Activated B cell treated with CpG ODN at 0.5 μM for 24 hours (primary cell): ENCODE data around the gene CACNG3. TPM values are rescaled to one million over a fixed set of nuclear protein-coding genes. Genes with fewer than 3 reads are reported as not detected.

Experiments
- ATAC-seq: fragments of 200-7000 bp; cut with Tn5 transposase; one replicate; pipeline ENCODE4 v1.10.0; 2021; ENCODE audit warnings: low read depth, mild to moderate bottlenecking, moderate library complexity
- CTCF ChIA-PET: fragments of 350-600 bp; sonication (Branson Sonifier 250); formaldehyde crosslinking; loops from one replicate; lab custom pipeline; 2021; ENCODE audit warnings: antibody characterized with exemption; lab: Charles Lee
- POLR2A ChIA-PET: fragments of 350-600 bp; sonication (Branson Sonifier 250); formaldehyde crosslinking; loops from one replicate; lab custom pipeline; 2021; ENCODE audit warnings: antibody characterized with exemption; lab: Charles Lee
- DNase-seq: peaks from one replicate; pipeline ENCODE4 v3.0.0; 2022
- H3K27ac Mint-ChIP-seq: one replicate; pipeline ENCODE4 v1.8.0; 2020; ENCODE audit warnings: mixed read lengths
- H3K27me3 Mint-ChIP-seq: one replicate; pipeline ENCODE4 v1.8.0; 2021; ENCODE audit warnings: mixed read lengths
- H3K36me3 Mint-ChIP-seq: one replicate; pipeline ENCODE4 v1.8.0; 2021; ENCODE audit warnings: low read depth, mixed read lengths
- H3K4me1 Mint-ChIP-seq: one replicate; pipeline ENCODE4 v1.8.0; 2021; ENCODE audit warnings: mixed read lengths
- H3K4me3 Mint-ChIP-seq: one replicate; pipeline ENCODE4 v1.8.0; 2020; ENCODE audit warnings: mild to moderate bottlenecking, mixed read lengths
- H3K9me3 Mint-ChIP-seq: one replicate; pipeline ENCODE4 v1.8.0; 2020; ENCODE audit warnings: mixed read lengths
- CTCF ChIP-seq: fragments of 200-600 bp; IDR thresholded peaks from one replicate; pipeline ENCODE4 v1.8.0; 2022; ENCODE audit warnings: antibody characterized with exemption, mild to moderate bottlenecking
- intact Hi-C: fragments of 100-400 bp; cut with micrococcal nuclease; formaldehyde crosslinking; loops from one replicate; pipeline ENCODE4 v1.15.1; 2024
- total RNA-seq: library from RNA; stranded (reverse); gene quantifications from 2 replicates; pipeline ENCODE4 v1.2.3, GENCODE V29; 2022

Gene CACNG3
- total RNA-seq, 1 donor from 2014 or later, result not detected

- Mint-ChIP-seq H3K36me3 (no peaks in the 10 kb centered on the region), H3K27me3 (peaks cover 15% of the 10 kb centered on the region), H3K9me3 (peaks cover 8% of the 10 kb centered on the region), H3K4me3 (no peak overlapping the region), H3K27ac (no peak overlapping the region), H3K4me1 (no peaks in the 10 kb centered on the region)
- ChIA-PET POLR2A (no interaction called here), CTCF (no interaction called here)
- intact Hi-C loops, result no loop called here
- DNase-seq (no peak), ATAC-seq (no peak)
- no peak for TF ChIP-seq CTCF
These were observed 111.1 kb downstream of the CACNG3 start for GRCh38 chr16:24367186-24367710.

- H3K4me1 Mint-ChIP-seq, result no peaks in the 10 kb centered on the region
- intact Hi-C loops, result no loop called here
- POLR2A ChIA-PET, result no interaction called here
- CTCF ChIA-PET, result no interaction called here
- DNase-seq (no peak), ATAC-seq (no peak)
- no peak for TF ChIP-seq CTCF
- peaks cover 14% of the 10 kb centered on the region for H3K9me3 Mint-ChIP-seq
- H3K36me3 Mint-ChIP-seq, result peaks cover 3% of the 10 kb centered on the region
- no peak overlapping the region for H3K27ac Mint-ChIP-seq
- H3K4me3 Mint-ChIP-seq, result no peak overlapping the region
- H3K27me3 Mint-ChIP-seq, result peaks cover 3% of the 10 kb centered on the region
These were observed 116.7 kb downstream of the CACNG3 start for GRCh38 chr16:24372824-24373223.

- H3K27ac Mint-ChIP-seq, result no peak overlapping the region
- CTCF ChIA-PET, result no interaction called here
- DNase-seq (no peak), ATAC-seq (no peak)
- peaks cover 7% of the 10 kb centered on the region for H3K27me3 Mint-ChIP-seq
- POLR2A ChIA-PET, result no interaction called here
- H3K36me3 Mint-ChIP-seq, result peaks cover 6% of the 10 kb centered on the region
- H3K4me1 Mint-ChIP-seq, result no peaks in the 10 kb centered on the region
- no peak for TF ChIP-seq CTCF
- H3K9me3 Mint-ChIP-seq, result peaks cover 29% of the 10 kb centered on the region
- intact Hi-C loops, result no loop called here
- H3K4me3 Mint-ChIP-seq, result no peak overlapping the region
These were observed 122.9 kb downstream of the CACNG3 start for GRCh38 chr16:24378999-24379398.

GRCh38 chr16:24381470-24382118 lies 125.5 kb downstream of the CACNG3 start:
- TF ChIP-seq CTCF, result no peak
- ATAC-seq (no peak), DNase-seq (no peak)
- H3K36me3 Mint-ChIP-seq, result peaks cover 6% of the 10 kb centered on the region
- H3K4me1 Mint-ChIP-seq, result no peaks in the 10 kb centered on the region
- ChIA-PET CTCF (interaction anchor here (0.6 kb wide), 2 partner anchors 157 to 1097 kb away, joined by 5 read pairs; no protein-coding TSS in a partner anchor), POLR2A (no interaction called here)
- intact Hi-C loops, result no loop called here
- H3K4me3 Mint-ChIP-seq, result no peak overlapping the region
- no peak overlapping the region for H3K27ac Mint-ChIP-seq
- H3K27me3 Mint-ChIP-seq, result peaks cover 13% of the 10 kb centered on the region
- H3K9me3 Mint-ChIP-seq, result peaks cover 29% of the 10 kb centered on the region

GRCh38 chr16:24382762-24383407 lies 126.8 kb downstream of the CACNG3 start:
- POLR2A ChIA-PET, result no interaction called here
- CTCF ChIA-PET, result no interaction called here
- H3K27ac Mint-ChIP-seq, result no peak overlapping the region
- no peak overlapping the region for H3K4me3 Mint-ChIP-seq
- ATAC-seq, result no peak
- intact Hi-C loops, result no loop called here
- TF ChIP-seq CTCF, result no peak
- peaks cover 24% of the 10 kb centered on the region for H3K9me3 Mint-ChIP-seq
- no peaks in the 10 kb centered on the region for H3K4me1 Mint-ChIP-seq
- peaks cover 3% of the 10 kb centered on the region for H3K36me3 Mint-ChIP-seq
- no peak for DNase-seq
- H3K27me3 Mint-ChIP-seq, result peaks cover 13% of the 10 kb centered on the region
